ENCODE results near the gene SNAPC5.

SNAPC5 gene

GRCh38 chr15:66486887-66487286 lies 10.7 kb downstream of the SNAPC5 start:
- Histone ChIP-seq H3K9me2 (replicated peaks; ENCODE audit: low read depth, low read length) (no peaks in the 10 kb centered on the region), H3K4me2 (ENCODE audit: low read depth, low read length, poor library complexity, severe bottlenecking) (no peak overlapping the region), H3K4me1 (ENCODE audit: insufficient read depth, low read length, poor library complexity, severe bottlenecking) (no peaks in the 10 kb centered on the region), H2AFZ (ENCODE audit: low read length) (no peak overlapping the region), H3K27me3 (ENCODE audit: insufficient read depth, low read length, poor library complexity, severe bottlenecking) (no peaks in the 10 kb centered on the region), H4K20me1 (ENCODE audit: insufficient read depth, low read length, poor library complexity, severe bottlenecking) (no peaks in the 10 kb centered on the region), H3F3A (ENCODE audit: low read depth) (no peaks in the 10 kb centered on the region), H3K4me3 (ENCODE audit: low read length, poor library complexity, severe bottlenecking) (no peak overlapping the region), H3K9me3 (ENCODE audit: insufficient read depth, low read depth, low read length) (no peaks in the 10 kb centered on the region), H3K9ac (ENCODE audit: low read depth, low read length, poor library complexity, severe bottlenecking) (no peak overlapping the region), H3K36me3 (ENCODE audit: insufficient read depth, low read length) (peaks cover 93% of the 10 kb centered on the region; the same call in 1 of the 2 replicates), H3K79me2 (ENCODE audit: insufficient read depth, low read length) (no peaks in the 10 kb centered on the region)
- TF ChIP-seq, protein P1, sequence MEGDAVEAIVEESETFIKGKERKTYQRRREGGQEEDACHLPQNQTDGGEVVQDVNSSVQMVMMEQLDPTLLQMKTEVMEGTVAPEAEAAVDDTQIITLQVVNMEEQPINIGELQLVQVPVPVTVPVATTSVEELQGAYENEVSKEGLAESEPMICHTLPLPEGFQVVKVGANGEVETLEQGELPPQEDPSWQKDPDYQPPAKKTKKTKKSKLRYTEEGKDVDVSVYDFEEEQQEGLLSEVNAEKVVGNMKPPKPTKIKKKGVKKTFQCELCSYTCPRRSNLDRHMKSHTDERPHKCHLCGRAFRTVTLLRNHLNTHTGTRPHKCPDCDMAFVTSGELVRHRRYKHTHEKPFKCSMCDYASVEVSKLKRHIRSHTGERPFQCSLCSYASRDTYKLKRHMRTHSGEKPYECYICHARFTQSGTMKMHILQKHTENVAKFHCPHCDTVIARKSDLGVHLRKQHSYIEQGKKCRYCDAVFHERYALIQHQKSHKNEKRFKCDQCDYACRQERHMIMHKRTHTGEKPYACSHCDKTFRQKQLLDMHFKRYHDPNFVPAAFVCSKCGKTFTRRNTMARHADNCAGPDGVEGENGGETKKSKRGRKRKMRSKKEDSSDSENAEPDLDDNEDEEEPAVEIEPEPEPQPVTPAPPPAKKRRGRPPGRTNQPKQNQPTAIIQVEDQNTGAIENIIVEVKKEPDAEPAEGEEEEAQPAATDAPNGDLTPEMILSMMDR (conservative IDR thresholded peaks at IDR 0.05; ENCODE audit: low read length): no peak
- TF ChIP-seq EZH2phosphoT487 (IDR thresholded peaks at IDR 0.05; ENCODE audit: borderline replicate concordance): no peak

- Histone ChIP-seq H3K4me3 (ENCODE audit: low read length, poor library complexity, severe bottlenecking) (no peak overlapping the region), H3F3A (ENCODE audit: low read depth) (no peaks in the 10 kb centered on the region), H3K4me2 (ENCODE audit: low read depth, low read length, poor library complexity, severe bottlenecking) (no peak overlapping the region), H3K79me2 (ENCODE audit: insufficient read depth, low read length) (no peaks in the 10 kb centered on the region), H3K9ac (ENCODE audit: low read depth, low read length, poor library complexity, severe bottlenecking) (no peak overlapping the region), H2AFZ (ENCODE audit: low read length) (no peak overlapping the region), H3K9me3 (ENCODE audit: insufficient read depth, low read depth, low read length) (no peaks in the 10 kb centered on the region), H3K4me1 (ENCODE audit: insufficient read depth, low read length, poor library complexity, severe bottlenecking) (no peaks in the 10 kb centered on the region), H4K20me1 (ENCODE audit: insufficient read depth, low read length, poor library complexity, severe bottlenecking) (no peaks in the 10 kb centered on the region), H3K36me3 (ENCODE audit: insufficient read depth, low read length) (peaks cover 80% of the 10 kb centered on the region; the same call in 1 of the 2 replicates), H3K27me3 (ENCODE audit: insufficient read depth, low read length, poor library complexity, severe bottlenecking) (no peaks in the 10 kb centered on the region), H3K9me2 (replicated peaks; ENCODE audit: low read depth, low read length) (no peaks in the 10 kb centered on the region)
- TF ChIP-seq, protein P1 (conservative IDR thresholded peaks at IDR 0.05; ENCODE audit: low read length): no peak
- no peak for TF ChIP-seq EZH2phosphoT487 (IDR thresholded peaks at IDR 0.05; ENCODE audit: borderline replicate concordance)
Measured at GRCh38 chr15:66484539-66485112, 12.9 kb downstream of the SNAPC5 start.

DNA sequence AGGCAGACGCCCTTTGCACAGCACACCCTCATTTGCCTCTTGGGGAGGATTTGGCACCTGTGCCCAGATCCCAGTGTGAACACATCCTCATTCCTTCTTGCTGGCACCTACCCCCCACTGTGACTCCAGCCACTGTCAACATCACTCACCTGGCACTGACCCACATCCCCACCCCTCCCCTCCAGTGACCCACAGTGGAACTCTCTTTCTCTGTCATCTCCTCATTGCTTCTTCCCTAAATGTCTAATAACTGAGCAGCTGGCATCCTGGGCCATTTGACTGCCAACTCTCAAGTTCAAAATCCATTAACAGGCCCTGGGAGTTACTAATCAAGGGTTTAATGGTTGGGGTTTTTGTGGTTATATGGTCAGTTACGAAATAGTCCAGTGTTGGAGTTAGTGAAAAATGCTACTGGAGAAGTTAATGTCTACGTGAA lies 14.4 kb downstream of the SNAPC5 start:
- Histone ChIP-seq H3K36me3 (ENCODE audit: insufficient read depth, low read length) (peaks cover 65% of the 10 kb centered on the region; the same call in 1 of the 2 replicates), H3K27me3 (ENCODE audit: insufficient read depth, low read length, poor library complexity, severe bottlenecking) (no peaks in the 10 kb centered on the region), H3K4me3 (ENCODE audit: low read length, poor library complexity, severe bottlenecking) (no peak overlapping the region), H3K79me2 (ENCODE audit: insufficient read depth, low read length) (no peaks in the 10 kb centered on the region), H3K9me3 (ENCODE audit: insufficient read depth, low read depth, low read length) (no peaks in the 10 kb centered on the region), H2AFZ (ENCODE audit: low read length) (no peak overlapping the region), H3K4me2 (ENCODE audit: low read depth, low read length, poor library complexity, severe bottlenecking) (no peak overlapping the region), H3K9me2 (replicated peaks; ENCODE audit: low read depth, low read length) (no peaks in the 10 kb centered on the region), H3F3A (ENCODE audit: low read depth) (no peaks in the 10 kb centered on the region), H3K9ac (ENCODE audit: low read depth, low read length, poor library complexity, severe bottlenecking) (no peak overlapping the region), H3K4me1 (ENCODE audit: insufficient read depth, low read length, poor library complexity, severe bottlenecking) (no peaks in the 10 kb centered on the region), H4K20me1 (ENCODE audit: insufficient read depth, low read length, poor library complexity, severe bottlenecking) (no peaks in the 10 kb centered on the region)
- TF ChIP-seq, protein P1 (conservative IDR thresholded peaks at IDR 0.05; ENCODE audit: low read length): no peak
- TF ChIP-seq EZH2phosphoT487 (IDR thresholded peaks at IDR 0.05; ENCODE audit: borderline replicate concordance): no peak
